ENCODE data around the gene FOXS1. TPM values are rescaled to one million over a fixed set of nuclear protein-coding genes. Genes with fewer than 3 reads are reported as not detected.

The FOXS1 gene
- total and polyA plus RNA-seq, 10 of the 15 experiments (the other 5 are each of a cell fraction or from before 2014, with no cell fraction given): not detected

- intact Hi-C loops (cut with micrococcal nuclease; ENCODE audit: unreplicated experiment) (no loop called here), in situ Hi-C loops (cut with MboI) (no loop called here)
- DNase-seq (ENCODE audit: low read depth, low spot score): no peak
- Histone ChIP-seq H3K4me2 (ENCODE audit: control insufficient read depth, insufficient read depth) (no peak overlapping the region), H3K9ac (ENCODE audit: control insufficient read depth, insufficient read depth, low read length) (no peak overlapping the region), H3K9me3 (replicated peaks; ENCODE audit: control insufficient read depth, insufficient read depth, low read length) (no peaks in the 10 kb centered on the region), H2AFZ (ENCODE audit: control insufficient read depth, low read depth, low read length) (no peak overlapping the region), H4K20me1 (ENCODE audit: control insufficient read depth, insufficient read depth) (no peaks in the 10 kb centered on the region), H3K79me2 (ENCODE audit: control insufficient read depth, insufficient read depth, low read length) (no peaks in the 10 kb centered on the region), H3K4me3 (no peak overlapping the region), H3K4me1 (ENCODE audit: control insufficient read depth, insufficient read depth, low read length) (peaks cover 8% of the 10 kb centered on the region; the same call in 1 of the 2 replicates), H3K27me3 (replicated peaks in 1 of 2; ENCODE audit: control insufficient read depth in 2 of 2, insufficient read depth in 2 of 2, low read length in 1 of 2) (no peaks in the 10 kb centered on the region), H3K36me3 (ENCODE audit: control insufficient read depth in 2 of 2, insufficient read depth in 2 of 2, low read length in 1 of 2) (no peaks in the 10 kb centered on the region; a peak in 1 of 4 replicates), H3K27ac (ENCODE audit: control insufficient read depth, insufficient read depth) (no peak overlapping the region)
- peak; percentile 77 for ATAC-seq
- POLR2A ChIA-PET: interaction anchor here (0.6 to 1.1 kb wide), 3 partner anchors 10 to 375 kb away, joined by 3 to 5 read pairs (median 4); no protein-coding TSS in a partner anchor
- SMC1A ChIA-PET (ENCODE audit: uncharacterized antibody, unreplicated experiment): no interaction called here
- RAD21 ChIA-PET (ENCODE audit: unreplicated experiment): interaction anchor here (0.9 kb wide), 1 partner anchor 172 kb away, joined by 3 read pairs; no protein-coding TSS in a partner anchor
- FAIRE-seq: peak; percentile 75
- WGBS (ENCODE audit: insufficient coverage, insufficient replicate concordance, low lambda C conversion rate, missing lambda C conversion rate): 50% methylated on average over 14 of the region's 14 CpGs
- TF ChIP-seq, protein P1, sequence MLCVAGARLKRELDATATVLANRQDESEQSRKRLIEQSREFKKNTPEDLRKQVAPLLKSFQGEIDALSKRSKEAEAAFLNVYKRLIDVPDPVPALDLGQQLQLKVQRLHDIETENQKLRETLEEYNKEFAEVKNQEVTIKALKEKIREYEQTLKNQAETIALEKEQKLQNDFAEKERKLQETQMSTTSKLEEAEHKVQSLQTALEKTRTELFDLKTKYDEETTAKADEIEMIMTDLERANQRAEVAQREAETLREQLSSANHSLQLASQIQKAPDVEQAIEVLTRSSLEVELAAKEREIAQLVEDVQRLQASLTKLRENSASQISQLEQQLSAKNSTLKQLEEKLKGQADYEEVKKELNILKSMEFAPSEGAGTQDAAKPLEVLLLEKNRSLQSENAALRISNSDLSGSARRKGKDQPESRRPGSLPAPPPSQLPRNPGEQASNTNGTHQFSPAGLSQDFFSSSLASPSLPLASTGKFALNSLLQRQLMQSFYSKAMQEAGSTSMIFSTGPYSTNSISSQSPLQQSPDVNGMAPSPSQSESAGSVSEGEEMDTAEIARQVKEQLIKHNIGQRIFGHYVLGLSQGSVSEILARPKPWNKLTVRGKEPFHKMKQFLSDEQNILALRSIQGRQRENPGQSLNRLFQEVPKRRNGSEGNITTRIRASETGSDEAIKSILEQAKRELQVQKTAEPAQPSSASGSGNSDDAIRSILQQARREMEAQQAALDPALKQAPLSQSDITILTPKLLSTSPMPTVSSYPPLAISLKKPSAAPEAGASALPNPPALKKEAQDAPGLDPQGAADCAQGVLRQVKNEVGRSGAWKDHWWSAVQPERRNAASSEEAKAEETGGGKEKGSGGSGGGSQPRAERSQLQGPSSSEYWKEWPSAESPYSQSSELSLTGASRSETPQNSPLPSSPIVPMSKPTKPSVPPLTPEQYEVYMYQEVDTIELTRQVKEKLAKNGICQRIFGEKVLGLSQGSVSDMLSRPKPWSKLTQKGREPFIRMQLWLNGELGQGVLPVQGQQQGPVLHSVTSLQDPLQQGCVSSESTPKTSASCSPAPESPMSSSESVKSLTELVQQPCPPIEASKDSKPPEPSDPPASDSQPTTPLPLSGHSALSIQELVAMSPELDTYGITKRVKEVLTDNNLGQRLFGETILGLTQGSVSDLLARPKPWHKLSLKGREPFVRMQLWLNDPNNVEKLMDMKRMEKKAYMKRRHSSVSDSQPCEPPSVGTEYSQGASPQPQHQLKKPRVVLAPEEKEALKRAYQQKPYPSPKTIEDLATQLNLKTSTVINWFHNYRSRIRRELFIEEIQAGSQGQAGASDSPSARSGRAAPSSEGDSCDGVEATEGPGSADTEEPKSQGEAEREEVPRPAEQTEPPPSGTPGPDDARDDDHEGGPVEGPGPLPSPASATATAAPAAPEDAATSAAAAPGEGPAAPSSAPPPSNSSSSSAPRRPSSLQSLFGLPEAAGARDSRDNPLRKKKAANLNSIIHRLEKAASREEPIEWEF (IDR thresholded peaks at IDR 0.05; ENCODE audit: insufficient replicate concordance, low read depth, low read length): no peak
- TF ChIP-seq YY1 (IDR thresholded peaks at IDR 0.05; ENCODE audit: low read depth, low read length): 0 out of 2 replicates have a peak, but pooled peaks have one; percentile 20
- TF ChIP-seq, protein P2, sequence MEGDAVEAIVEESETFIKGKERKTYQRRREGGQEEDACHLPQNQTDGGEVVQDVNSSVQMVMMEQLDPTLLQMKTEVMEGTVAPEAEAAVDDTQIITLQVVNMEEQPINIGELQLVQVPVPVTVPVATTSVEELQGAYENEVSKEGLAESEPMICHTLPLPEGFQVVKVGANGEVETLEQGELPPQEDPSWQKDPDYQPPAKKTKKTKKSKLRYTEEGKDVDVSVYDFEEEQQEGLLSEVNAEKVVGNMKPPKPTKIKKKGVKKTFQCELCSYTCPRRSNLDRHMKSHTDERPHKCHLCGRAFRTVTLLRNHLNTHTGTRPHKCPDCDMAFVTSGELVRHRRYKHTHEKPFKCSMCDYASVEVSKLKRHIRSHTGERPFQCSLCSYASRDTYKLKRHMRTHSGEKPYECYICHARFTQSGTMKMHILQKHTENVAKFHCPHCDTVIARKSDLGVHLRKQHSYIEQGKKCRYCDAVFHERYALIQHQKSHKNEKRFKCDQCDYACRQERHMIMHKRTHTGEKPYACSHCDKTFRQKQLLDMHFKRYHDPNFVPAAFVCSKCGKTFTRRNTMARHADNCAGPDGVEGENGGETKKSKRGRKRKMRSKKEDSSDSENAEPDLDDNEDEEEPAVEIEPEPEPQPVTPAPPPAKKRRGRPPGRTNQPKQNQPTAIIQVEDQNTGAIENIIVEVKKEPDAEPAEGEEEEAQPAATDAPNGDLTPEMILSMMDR (IDR thresholded peaks at IDR 0.05 in 2 of 3, conservative IDR thresholded peaks at IDR 0.05 in 1 of 3; ENCODE audit: control insufficient read depth in 2 of 3, extremely low read depth in 1 of 3, insufficient read depth in 1 of 3, low read depth in 3 of 3, low read length in 3 of 3): peak; percentile 70 to 94 (median 93)
- peak; percentile 33 for TF ChIP-seq RAD21 (IDR thresholded peaks at IDR 0.05; ENCODE audit: insufficient read depth, low read depth, low read length)
- no peak for TF ChIP-seq RCOR1 (conservative IDR thresholded peaks at IDR 0.05; ENCODE audit: low read depth, low read length)
- TF ChIP-seq BMI1 (IDR thresholded peaks at IDR 0.05; ENCODE audit: borderline replicate concordance): no peak
- CTCF ChIA-PET: interaction anchor here (0.6 to 5.7 kb wide), 9 partner anchors 10 to 521 kb away, joined by 3 to 37 read pairs (median 4); partner anchors contain the start of gene MYLK2
- no TSS peak for BruUV-seq (replicated peaks)
These were observed 12.1 kb downstream of the FOXS1 start for GRCh38 chr20:31833130-31833930.

Measured in GM12878 (cell line).